Activated naive CD8-positive, alpha-beta T cell treated with anti-CD3 and anti-CD28 coated beads, Interleukin-2, amount 50 U/mL, for 16 hours (primary cell): ENCODE results near the gene ZNF451.

Experiments
- DNase-seq: peaks from one replicate; pipeline ENCODE4 v3.0.0-alpha.2; 2020; ENCODE audit warnings: low read depth, low spot score

ZNF451 gene

GRCh38 chr6:57205550-57206328 lies 115.8 kb downstream of the ZNF451 start:
- no peak for DNase-seq

- DNase-seq, result no peak
These were observed 117.2 kb downstream of the ZNF451 start for GRCh38 chr6:57207141-57207540.

DNA sequence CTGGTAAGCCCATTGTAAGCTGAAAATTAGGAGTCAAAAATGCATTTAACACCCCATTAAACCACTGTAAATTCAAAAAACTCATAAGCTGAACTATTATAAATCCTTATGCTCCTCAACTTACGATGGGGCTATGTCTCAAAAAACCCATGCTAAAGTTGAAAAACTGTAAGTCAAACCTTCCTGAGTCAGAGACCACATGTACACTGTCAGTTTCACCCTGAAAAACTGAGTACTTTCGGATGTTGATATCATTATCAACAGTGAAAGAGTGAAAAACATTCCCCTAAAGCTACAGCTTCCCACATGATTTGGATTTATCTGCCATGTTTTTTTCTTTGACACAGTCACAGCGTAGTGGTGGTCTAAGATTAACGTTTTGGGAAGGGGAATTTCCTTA lies 117.9 kb downstream of the ZNF451 start:
- DNase-seq, result no peak

DNA sequence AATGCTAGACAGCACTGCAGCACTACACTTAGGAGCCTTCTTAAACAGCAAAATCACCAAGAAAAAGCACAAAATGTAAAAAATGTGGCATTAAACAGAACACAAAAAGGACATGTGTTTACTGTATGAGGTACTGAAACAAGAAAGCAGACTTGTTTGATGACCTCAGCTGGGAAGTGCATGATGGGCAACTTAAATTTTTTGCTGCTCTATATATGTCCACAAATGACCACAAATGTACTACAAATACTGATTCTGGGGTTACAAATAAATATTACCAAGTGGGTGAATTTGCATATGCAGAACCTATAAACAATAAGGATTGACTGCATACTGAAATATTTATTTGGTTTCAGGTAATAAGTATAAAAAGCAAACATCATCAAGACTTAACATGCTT lies 119.0 kb downstream of the ZNF451 start:
- DNase-seq, result no peak

- DNase-seq, result no peak
These were observed 120.1 kb downstream of the ZNF451 start for GRCh38 chr6:57210060-57210459.

GRCh38 chr6:57215260-57215659 lies 125.3 kb downstream of the ZNF451 start:
- no peak for DNase-seq

GRCh38 chr6:57216235-57217101 lies 126.5 kb downstream of the ZNF451 start:
- no peak for DNase-seq

GRCh38 chr6:57217270-57217669 lies 127.3 kb downstream of the ZNF451 start:
- no peak for DNase-seq
